NCI-H446 treated with DMSO at 0.1 percent for 48 hours (cell line): ENCODE results near the gene CPNE4.
A peak's percentile ranks its signal among the peaks of the same experiment; 100 is the strongest.

Experiments used
- DNase-seq: peaks from one replicate; lab custom pipeline; 2025; lab: John Stamatoyannopoulos, UW

CPNE4 gene

GRCh38 chr3:131880948-131881347 lies 153.9 kb downstream of the CPNE4 start:
- no peak for DNase-seq

GRCh38 chr3:131868203-131868602 lies 166.6 kb downstream of the CPNE4 start:
- no peak for DNase-seq

- no peak for DNase-seq
Observed at GRCh38 chr3:131856171-131856570, 178.6 kb downstream of the CPNE4 start.

GRCh38 chr3:131850223-131850622 lies 184.6 kb downstream of the CPNE4 start:
- DNase-seq: no peak

- DNase-seq: no peak
Observed at GRCh38 chr3:131849616-131850015, 185.2 kb downstream of the CPNE4 start.

- no peak for DNase-seq
Observed at GRCh38 chr3:131847966-131848510, 186.8 kb downstream of the CPNE4 start.

GRCh38 chr3:131846296-131846924 lies 188.4 kb downstream of the CPNE4 start:
- DNase-seq: no peak

GRCh38 chr3:131843174-131843573 lies 191.6 kb downstream of the CPNE4 start:
- DNase-seq: no peak

GRCh38 chr3:131840156-131840797 lies 194.5 kb downstream of the CPNE4 start:
- peak; percentile 29 for DNase-seq

- no peak for DNase-seq
Observed at GRCh38 chr3:131835906-131836305, 198.9 kb downstream of the CPNE4 start.

- no peak for DNase-seq
Observed at GRCh38 chr3:131831608-131832007, 203.2 kb downstream of the CPNE4 start.

GRCh38 chr3:131821191-131821762 lies 213.5 kb downstream of the CPNE4 start:
- DNase-seq: peak; percentile 55

- DNase-seq: no peak
Observed at GRCh38 chr3:131819381-131820055, 215.3 kb downstream of the CPNE4 start.

GRCh38 chr3:131812433-131812832 lies 222.4 kb downstream of the CPNE4 start:
- DNase-seq: no peak

GRCh38 chr3:131811481-131811880 lies 223.3 kb downstream of the CPNE4 start:
- no peak for DNase-seq

- no peak for DNase-seq
Observed at GRCh38 chr3:131807822-131808221, 227.0 kb downstream of the CPNE4 start.

- DNase-seq: no peak
Observed at GRCh38 chr3:131806736-131807135, 228.1 kb downstream of the CPNE4 start.

- no peak for DNase-seq
Observed at GRCh38 chr3:131804565-131805133, 230.2 kb downstream of the CPNE4 start.

- DNase-seq: no peak
Observed at GRCh38 chr3:131803113-131803512, 231.7 kb downstream of the CPNE4 start.

GRCh38 chr3:131802029-131802428 lies 232.8 kb downstream of the CPNE4 start:
- no peak for DNase-seq

GRCh38 chr3:131801566-131801965 lies 233.2 kb downstream of the CPNE4 start:
- no peak for DNase-seq

GRCh38 chr3:131797776-131798175 lies 237.0 kb downstream of the CPNE4 start:
- no peak for DNase-seq
